ENCODE measurements around the gene WDR73. TPM values are rescaled to one million over a fixed set of nuclear protein-coding genes. Genes with fewer than 3 reads are reported as not detected.
A peak's percentile ranks its signal among the peaks of the same experiment; 100 is the strongest.

WDR73 gene
- total RNA-seq, 1 experiment from 2014 or later: 42.4 TPM

GRCh38 chr15:84654689-84655453 lies 788 bp upstream of the WDR73 start:
- TSS peak; percentile 91 for BruUV-seq (replicated peaks)
- intact Hi-C loops (cut with micrococcal nuclease; ENCODE audit: unreplicated experiment): loop anchor here (2.0 kb wide), 1 partner anchor 274 kb away; no protein-coding TSS in a partner anchor
- H3K27ac ChIP-seq (ENCODE audit: low read depth, low read length, poor library complexity, severe bottlenecking): peak overlapping the region; percentile 73
- H3K27me3 ChIP-seq (replicated peaks; ENCODE audit: insufficient read depth, low read depth, low read length, poor library complexity): no peaks in the 10 kb centered on the region
- ChIA-PET POLR2A (ENCODE audit: low non-redundant PET) (no interaction called here), CTCF (interaction anchor here (1.0 to 1.3 kb wide), 2 partner anchors 84 to 273 kb away, joined by 3 to 4 read pairs; no protein-coding TSS in a partner anchor)
- H3K4me1 ChIP-seq (ENCODE audit: insufficient read depth, low read length, poor library complexity, severe bottlenecking): peaks cover 29% of the 10 kb centered on the region
- peak; percentile 94 for DNase-seq (ENCODE audit: low spot score)
- H3K9me3 ChIP-seq (ENCODE audit: low read depth, low read length, poor library complexity, severe bottlenecking): no peaks in the 10 kb centered on the region
- H3K4me3 ChIP-seq (ENCODE audit: low read depth, low read length, poor library complexity, severe bottlenecking): peak overlapping the region; percentile 67
- no peak for TF ChIP-seq EZH2 (IDR thresholded peaks at IDR 0.05; ENCODE audit: borderline replicate concordance, low read depth, low read length, poor library complexity, severe bottlenecking)
- peak; percentile 85 for TF ChIP-seq CTCF (conservative IDR thresholded peaks at IDR 0.05; ENCODE audit: low read depth, low read length)
- H3K36me3 ChIP-seq (ENCODE audit: insufficient read depth, low read length, poor library complexity, severe bottlenecking): peaks cover 16% of the 10 kb centered on the region

GRCh38 chr15:84653584-84653909 lies 536 bp downstream of the WDR73 start:
- Histone ChIP-seq H3K9me3 (ENCODE audit: low read depth, low read length, poor library complexity, severe bottlenecking) (no peaks in the 10 kb centered on the region), H3K4me1 (ENCODE audit: insufficient read depth, low read length, poor library complexity, severe bottlenecking) (peaks cover 18% of the 10 kb centered on the region), H3K4me3 (ENCODE audit: low read depth, low read length, poor library complexity, severe bottlenecking) (peak overlapping the region; percentile 67), H3K36me3 (ENCODE audit: insufficient read depth, low read length, poor library complexity, severe bottlenecking) (peaks cover 24% of the 10 kb centered on the region), H3K27me3 (replicated peaks; ENCODE audit: insufficient read depth, low read depth, low read length, poor library complexity) (no peaks in the 10 kb centered on the region), H3K27ac (ENCODE audit: low read depth, low read length, poor library complexity, severe bottlenecking) (peak overlapping the region; percentile 73)
- CTCF ChIA-PET: no interaction called here
- peak; percentile 25 for DNase-seq (ENCODE audit: low spot score)
- intact Hi-C loops (cut with micrococcal nuclease; ENCODE audit: unreplicated experiment): no loop called here
- no peak for TF ChIP-seq CTCF (conservative IDR thresholded peaks at IDR 0.05; ENCODE audit: low read depth, low read length)
- no peak for TF ChIP-seq EZH2 (IDR thresholded peaks at IDR 0.05; ENCODE audit: borderline replicate concordance, low read depth, low read length, poor library complexity, severe bottlenecking)
- POLR2A ChIA-PET (ENCODE audit: low non-redundant PET): interaction anchor here (0.5 to 0.7 kb wide), 2 partner anchors 19 to 23 kb away, joined by 3 read pairs; no protein-coding TSS in a partner anchor
- BruUV-seq (replicated peaks): TSS peak; percentile 85

- TF ChIP-seq EZH2 (IDR thresholded peaks at IDR 0.05; ENCODE audit: borderline replicate concordance, low read depth, low read length, poor library complexity, severe bottlenecking): no peak
- no peak for TF ChIP-seq CTCF (conservative IDR thresholded peaks at IDR 0.05; ENCODE audit: low read depth, low read length)
- Histone ChIP-seq H3K4me3 (ENCODE audit: low read depth, low read length, poor library complexity, severe bottlenecking) (no peak overlapping the region), H3K27ac (ENCODE audit: low read depth, low read length, poor library complexity, severe bottlenecking) (no peak overlapping the region), H3K36me3 (ENCODE audit: insufficient read depth, low read length, poor library complexity, severe bottlenecking) (peaks cover 60% of the 10 kb centered on the region), H3K27me3 (replicated peaks; ENCODE audit: insufficient read depth, low read depth, low read length, poor library complexity) (no peaks in the 10 kb centered on the region), H3K4me1 (ENCODE audit: insufficient read depth, low read length, poor library complexity, severe bottlenecking) (peaks cover 13% of the 10 kb centered on the region), H3K9me3 (ENCODE audit: low read depth, low read length, poor library complexity, severe bottlenecking) (no peaks in the 10 kb centered on the region)
- POLR2A ChIA-PET (ENCODE audit: low non-redundant PET): interaction anchor here (0.5 kb wide), 1 partner anchor 173 kb away, joined by 3 read pairs; no protein-coding TSS in a partner anchor
- BruUV-seq (replicated peaks): no TSS peak
- CTCF ChIA-PET: no interaction called here
- DNase-seq (ENCODE audit: low spot score): no peak
- intact Hi-C loops (cut with micrococcal nuclease; ENCODE audit: unreplicated experiment): no loop called here
Measured at GRCh38 chr15:84649706-84650105, 4.4 kb downstream of the WDR73 start.
